CD8-positive, alpha-beta memory T cell (primary cell): ENCODE results near the gene MYO3B. TPM values are rescaled to one million over a fixed set of nuclear protein-coding genes. Genes with fewer than 3 reads are reported as not detected.
"Not testable (repeated sequence)": the region's sequence is repeated elsewhere in the genome, so short reads cannot be mapped to it uniquely, and the experiment has no call there.

Experiments
- CTCF ChIA-PET: fragments of 350-600 bp; sonication (Branson Sonifier 250); formaldehyde crosslinking; loops from one replicate; lab custom pipeline; 2021; ENCODE audit warnings: antibody characterized with exemption; lab: Charles Lee
- POLR2A ChIA-PET: fragments of 350-600 bp; sonication (Branson Sonifier 250); formaldehyde crosslinking; loops from one replicate; lab custom pipeline; 2021; ENCODE audit warnings: antibody characterized with exemption; lab: Charles Lee
- DNase-seq, 5 donors: peaks; one replicate each; pipeline versions ENCODE4 v3.0.0 to v3.0.0-alpha.2; 2020 to 2022; ENCODE audit warnings: mixed read lengths in 1 of 5
- H3K27ac ChIP-seq: one replicate; pipeline ENCODE4 v1.7.0; 2013; ENCODE audit warnings: low read depth, mild to moderate bottlenecking, low read length, moderate library complexity
- H3K27me3 ChIP-seq: 2 replicates; pipeline ENCODE4 v1.7.0; 2013; ENCODE audit warnings: low read length, mild to moderate bottlenecking; ENCODE audit not compliant: insufficient read depth, poor library complexity, severe bottlenecking
- H3K36me3 ChIP-seq: 2 replicates; pipeline ENCODE4 v1.7.0; 2013; ENCODE audit warnings: mild to moderate bottlenecking, low read length, moderate library complexity; ENCODE audit not compliant: insufficient read depth
- H3K4me1 ChIP-seq: 2 replicates; pipeline ENCODE4 v1.7.0; 2013; ENCODE audit warnings: mild to moderate bottlenecking, low read length, moderate library complexity; ENCODE audit not compliant: insufficient read depth
- H3K4me3 ChIP-seq: 2 replicates; pipeline ENCODE4 v1.7.0; 2013; ENCODE audit warnings: mild to moderate bottlenecking, low read length
- H3K9me3 ChIP-seq: 2 replicates; pipeline ENCODE4 v1.7.0; 2013; ENCODE audit warnings: mild to moderate bottlenecking, low read length
- H3K27ac Mint-ChIP-seq, 8 donors: one replicate each; pipeline ENCODE4 v1.8.0; 2020 to 2021; ENCODE audit warnings: mixed read lengths in 8 of 8, mild to moderate bottlenecking in 6 of 8, inconsistent platforms in 3 of 8, moderate library complexity in 3 of 8
- H3K27me3 Mint-ChIP-seq, 2 donors: one replicate each; pipeline ENCODE4 v1.8.0; 2020 to 2021; ENCODE audit warnings: mixed read lengths in 2 of 2, mild to moderate bottlenecking in 1 of 2, moderate library complexity in 1 of 2
- H3K36me3 Mint-ChIP-seq, 3 donors: one replicate each; pipeline ENCODE4 v1.8.0; 2020 to 2021; ENCODE audit warnings: mixed read lengths in 3 of 3, inconsistent platforms in 1 of 3, mild to moderate bottlenecking in 1 of 3
- H3K4me1 Mint-ChIP-seq, 3 donors: one replicate each; pipeline ENCODE4 v1.8.0; 2020 to 2021; ENCODE audit warnings: mixed read lengths in 3 of 3, inconsistent platforms in 1 of 3, mild to moderate bottlenecking in 1 of 3
- H3K4me3 Mint-ChIP-seq, 7 donors: one replicate each; pipeline ENCODE4 v1.8.0; 2020 to 2021; ENCODE audit warnings: mixed read lengths in 7 of 7, mild to moderate bottlenecking in 6 of 7, moderate library complexity in 4 of 7, inconsistent platforms in 2 of 7
- H3K9me3 Mint-ChIP-seq, 5 donors: one replicate each; pipeline ENCODE4 v1.8.0; 2020 to 2022; ENCODE audit warnings: mixed read lengths in 5 of 5, mild to moderate bottlenecking in 3 of 5, moderate library complexity in 2 of 5, inconsistent platforms in 1 of 5
- polyA plus RNA-seq: library from polyadenylated mRNA; unstranded; fragments of 300-500 nt; fragmentation: Illumina TruSeq; gene quantifications from one replicate; pipeline ENCODE4 v1.2.3, GENCODE V29; 2021
- total RNA-seq, 2 experiments: library from RNA; stranded (reverse); gene quantifications; one replicate each; pipeline ENCODE4 v1.2.3, GENCODE V29; 2021

Gene MYO3B
- total and polyA plus RNA-seq, 3 experiments from 2014 or later = 0.08 to 0.33 (median 0.18) TPM

DNA sequence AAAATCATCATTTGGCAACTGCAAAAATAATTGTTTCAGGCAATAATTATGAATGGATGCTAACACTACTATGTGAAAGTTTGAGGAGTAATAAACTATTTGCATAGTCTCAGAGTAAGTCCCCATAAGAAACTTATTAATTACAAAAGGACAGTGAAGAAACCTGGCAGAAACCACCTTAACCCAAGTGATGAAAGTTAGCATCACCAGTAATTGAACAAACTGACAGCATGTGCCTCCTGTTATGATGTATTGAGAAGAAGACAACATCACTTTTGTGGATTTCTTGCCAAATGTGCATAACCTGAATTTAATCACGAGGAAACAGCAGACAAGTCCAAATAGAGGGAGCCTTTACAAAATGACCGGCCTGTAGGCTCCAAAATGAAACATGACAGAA lies 353.9 kb downstream of the MYO3B start:
- no peak for DNase-seq
- H3K4me3 ChIP-seq = no peak overlapping the region
- no peaks in the 10 kb centered on the region for H3K9me3 ChIP-seq
- no peaks in the 10 kb centered on the region for H3K4me1 ChIP-seq
- Mint-ChIP-seq H3K4me1 (no peaks in the 10 kb centered on the region), H3K4me3 (no peak overlapping the region), H3K27me3 (peaks cover 6 to 7% of the 10 kb centered on the region in 2 donors), H3K36me3 (no peaks in the 10 kb centered on the region), H3K9me3 (peaks cover 0 to 2% (median 0%) of the 10 kb centered on the region in 5 donors), H3K27ac (no peak overlapping the region)
- ChIA-PET POLR2A (no interaction called here), CTCF (no interaction called here)
- H3K27me3 ChIP-seq = no peaks in the 10 kb centered on the region
- H3K27ac ChIP-seq = no peak overlapping the region
- no peaks in the 10 kb centered on the region for H3K36me3 ChIP-seq

DNA sequence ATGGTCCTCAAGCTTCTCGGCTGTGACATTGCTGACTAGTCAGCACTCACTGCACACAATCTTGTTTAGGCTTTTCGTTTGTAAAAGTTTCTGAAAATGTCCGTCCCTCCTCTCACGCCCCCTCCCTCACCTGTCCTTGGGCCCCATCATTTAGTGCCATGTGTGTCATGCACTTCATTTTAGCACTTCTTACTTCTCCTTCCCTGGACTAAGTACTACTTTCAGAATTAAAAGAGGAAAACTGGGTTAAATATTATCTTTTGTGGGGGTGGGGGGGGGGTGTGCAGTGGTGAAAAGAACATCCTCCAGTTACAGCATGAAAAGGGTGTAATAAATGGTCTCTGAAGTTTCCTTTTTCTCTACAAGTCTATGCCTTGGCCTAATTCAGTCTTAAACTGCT lies 355.2 kb downstream of the MYO3B start:
- ChIA-PET CTCF (no interaction called here), POLR2A (no interaction called here)
- no peaks in the 10 kb centered on the region for H3K36me3 ChIP-seq
- Mint-ChIP-seq H3K9me3 (peaks cover 0 to 2% (median 0%) of the 10 kb centered on the region in 5 donors), H3K36me3 (no peaks in the 10 kb centered on the region), H3K27ac (no peak overlapping the region), H3K27me3 (peaks cover 6 to 7% of the 10 kb centered on the region in 2 donors), H3K4me1 (no peaks in the 10 kb centered on the region), H3K4me3 (no peak overlapping the region)
- H3K27ac ChIP-seq = no peak overlapping the region
- no peak for DNase-seq
- no peaks in the 10 kb centered on the region for H3K9me3 ChIP-seq
- no peak overlapping the region for H3K4me3 ChIP-seq
- no peaks in the 10 kb centered on the region for H3K4me1 ChIP-seq
- no peaks in the 10 kb centered on the region for H3K27me3 ChIP-seq

DNA sequence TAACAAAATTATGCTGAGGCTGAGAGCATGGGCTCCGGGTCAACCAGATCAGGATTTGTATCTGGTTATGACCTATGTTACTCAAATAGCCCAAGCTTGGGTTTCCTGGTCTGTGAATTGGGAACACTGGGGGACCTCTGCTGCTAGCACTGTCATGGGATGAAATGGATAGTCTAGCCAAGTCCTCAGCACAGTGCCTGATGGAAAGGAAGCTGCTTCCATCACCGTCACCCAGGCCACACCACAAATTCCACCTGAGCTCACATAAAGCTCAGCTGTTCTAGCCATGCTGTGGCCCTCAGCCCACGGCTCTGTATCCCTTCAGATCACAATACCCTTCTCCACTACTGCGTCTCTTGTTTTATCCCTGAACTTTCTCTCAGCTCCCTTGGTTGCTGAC lies 357.6 kb downstream of the MYO3B start:
- no peak for DNase-seq
- H3K27me3 ChIP-seq = no peaks in the 10 kb centered on the region
- no peaks in the 10 kb centered on the region for H3K36me3 Mint-ChIP-seq
- H3K27ac ChIP-seq = no peak overlapping the region
- no peaks in the 10 kb centered on the region for H3K9me3 ChIP-seq
- peaks cover under 1 to 11% of the 10 kb centered on the region in 2 donors for H3K27me3 Mint-ChIP-seq
- POLR2A ChIA-PET = no interaction called here
- H3K36me3 ChIP-seq = no peaks in the 10 kb centered on the region
- no peaks in the 10 kb centered on the region for H3K9me3 Mint-ChIP-seq
- H3K27ac Mint-ChIP-seq = no peak overlapping the region
- H3K4me3 Mint-ChIP-seq = no peak overlapping the region
- H3K4me1 ChIP-seq = no peaks in the 10 kb centered on the region
- no peak overlapping the region for H3K4me3 ChIP-seq
- CTCF ChIA-PET = no interaction called here
- no peaks in the 10 kb centered on the region for H3K4me1 Mint-ChIP-seq

DNA sequence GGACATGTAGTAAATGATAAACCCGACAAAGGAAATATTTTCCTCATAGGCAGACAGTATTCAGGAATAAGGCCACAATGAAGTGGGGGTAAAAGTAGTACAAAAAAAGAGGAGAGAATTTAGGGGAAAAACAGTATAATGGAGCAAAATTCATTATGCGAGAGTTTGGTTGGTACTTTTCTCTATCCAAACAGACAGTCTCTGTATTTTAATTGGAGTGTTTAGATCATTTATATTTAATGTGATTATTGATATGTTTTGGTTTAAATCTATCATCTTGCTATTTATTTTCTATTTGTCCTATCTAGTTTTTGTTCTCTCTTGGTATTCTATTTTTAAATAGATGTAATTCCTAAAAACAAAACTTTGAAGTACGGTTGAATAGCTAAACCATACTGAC lies 366.9 kb downstream of the MYO3B start:
- H3K27ac Mint-ChIP-seq = no peak overlapping the region

DNA sequence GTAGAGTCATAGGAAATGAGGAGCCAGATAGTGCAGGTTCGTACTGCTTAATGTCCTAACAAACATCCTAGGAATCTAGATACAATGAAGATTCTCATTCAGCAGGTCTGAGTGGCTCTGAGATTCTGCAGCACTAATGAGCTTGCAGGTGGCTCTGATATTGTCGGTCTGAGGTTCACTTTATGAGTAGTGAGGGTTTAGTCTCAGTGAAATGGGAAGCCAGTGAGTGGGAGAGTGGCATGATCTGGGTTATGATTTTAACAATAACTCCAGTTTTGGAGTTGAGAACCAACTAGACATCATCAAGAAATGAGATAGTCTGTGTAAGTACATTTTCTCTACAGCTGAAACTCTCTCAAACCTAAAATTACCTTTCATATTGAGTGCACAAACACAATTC lies 370.4 kb downstream of the MYO3B start:
- H3K27ac ChIP-seq = no peak overlapping the region
- DNase-seq = no peak
- POLR2A ChIA-PET = no interaction called here

More for the DNA sequence above, 366.9 kb downstream of the MYO3B start:
- Mint-ChIP-seq H3K27me3 (peaks cover 12 to 31% of the 10 kb centered on the region in 2 donors), H3K36me3 (peaks cover 0 to 3% (median 0%) of the 10 kb centered on the region in 3 donors), H3K4me1 (no peaks in the 10 kb centered on the region), H3K4me3 (no peak overlapping the region), H3K9me3 (peaks cover 0 to 9% (median 4%) of the 10 kb centered on the region in 5 donors)
- CTCF ChIA-PET = no interaction called here
- no peak overlapping the region for H3K27ac ChIP-seq
- H3K9me3 ChIP-seq = no peaks in the 10 kb centered on the region
- no peaks in the 10 kb centered on the region for H3K27me3 ChIP-seq
- POLR2A ChIA-PET = no interaction called here
- no peaks in the 10 kb centered on the region for H3K4me1 ChIP-seq
- no peak overlapping the region for H3K4me3 ChIP-seq
- H3K36me3 ChIP-seq = no peaks in the 10 kb centered on the region
- DNase-seq = no peak

DNA sequence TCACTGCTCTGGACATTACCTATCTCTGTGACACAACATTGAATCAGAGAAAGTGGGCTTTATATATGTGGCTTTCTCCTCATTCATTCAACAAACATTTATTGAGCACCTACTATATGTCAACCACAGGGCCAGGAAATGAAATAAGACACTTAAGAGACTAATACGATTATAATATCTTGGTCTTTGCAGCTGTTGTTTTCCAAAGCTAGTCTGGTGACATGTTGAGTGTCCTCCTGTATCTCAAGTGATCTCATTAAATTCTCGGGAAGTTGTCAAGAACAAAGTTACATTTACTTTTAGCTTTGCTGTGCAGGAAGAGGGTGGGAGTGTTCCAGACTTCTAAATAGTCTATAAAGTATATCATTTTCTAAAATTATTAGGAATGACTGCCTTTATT lies 372.6 kb downstream of the MYO3B start:
- POLR2A ChIA-PET = no interaction called here
- peaks cover 0 to 8% (median 1%) of the 10 kb centered on the region in 3 donors for H3K36me3 Mint-ChIP-seq
- CTCF ChIA-PET = no interaction called here
- DNase-seq = no peak
- no peak overlapping the region for H3K27ac Mint-ChIP-seq
- Histone ChIP-seq H3K4me3 (no peak overlapping the region), H3K36me3 (no peaks in the 10 kb centered on the region), H3K9me3 (no peaks in the 10 kb centered on the region), H3K27ac (no peak overlapping the region), H3K27me3 (no peaks in the 10 kb centered on the region), H3K4me1 (no peaks in the 10 kb centered on the region)
- H3K27me3 Mint-ChIP-seq = peaks cover 13 to 15% of the 10 kb centered on the region in 2 donors
- H3K4me1 Mint-ChIP-seq = no peaks in the 10 kb centered on the region
- peaks cover 3 to 22% (median 15%) of the 10 kb centered on the region in 5 donors for H3K9me3 Mint-ChIP-seq
- no peak overlapping the region for H3K4me3 Mint-ChIP-seq

More for the DNA sequence above, 370.4 kb downstream of the MYO3B start:
- CTCF ChIA-PET = no interaction called here
- H3K27me3 Mint-ChIP-seq = peaks cover 12 to 14% of the 10 kb centered on the region in 2 donors
- no peaks in the 10 kb centered on the region for H3K4me1 Mint-ChIP-seq
- no peaks in the 10 kb centered on the region for H3K9me3 ChIP-seq
- peaks cover 3 to 22% (median 19%) of the 10 kb centered on the region in 5 donors for H3K9me3 Mint-ChIP-seq
- no peak overlapping the region for H3K4me3 Mint-ChIP-seq
- no peaks in the 10 kb centered on the region for H3K4me1 ChIP-seq
- no peak overlapping the region for H3K4me3 ChIP-seq
- no peaks in the 10 kb centered on the region for H3K27me3 ChIP-seq
- no peaks in the 10 kb centered on the region for H3K36me3 ChIP-seq
- peaks cover 0 to 11% (median 1%) of the 10 kb centered on the region in 3 donors for H3K36me3 Mint-ChIP-seq
- no peak overlapping the region for H3K27ac Mint-ChIP-seq

DNA sequence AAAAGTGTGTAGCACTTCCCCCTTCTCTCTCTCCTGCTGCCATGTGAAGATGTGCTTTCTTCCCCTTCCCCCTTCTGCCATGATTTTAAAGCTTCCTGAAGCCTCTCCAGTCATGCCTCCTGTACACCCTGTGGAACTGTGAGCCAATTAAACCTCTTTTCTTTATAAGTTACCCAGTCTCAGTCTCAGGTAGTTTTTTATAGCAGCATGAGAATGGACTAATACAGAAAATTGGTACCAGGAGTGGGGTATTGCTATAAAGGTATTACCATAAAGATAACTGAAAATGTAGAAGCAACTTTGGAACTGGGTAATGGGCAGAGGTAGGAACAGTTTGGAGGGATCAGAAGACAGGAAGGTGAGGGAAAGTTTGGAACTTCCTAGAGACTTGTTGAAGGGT lies 374.0 kb downstream of the MYO3B start:
- H3K4me1 ChIP-seq, H3K4me1 Mint-ChIP-seq, H3K27me3 Mint-ChIP-seq, H3K4me3 Mint-ChIP-seq, DNase-seq, H3K27me3 ChIP-seq, H3K36me3 ChIP-seq, CTCF ChIA-PET, H3K9me3 ChIP-seq, H3K4me3 ChIP-seq, POLR2A ChIA-PET, H3K36me3 Mint-ChIP-seq, H3K27ac ChIP-seq, H3K27ac Mint-ChIP-seq: not testable (repeated sequence)
- peaks cover 3 to 20% (median 16%) of the 10 kb centered on the region in 5 donors for H3K9me3 Mint-ChIP-seq

DNA sequence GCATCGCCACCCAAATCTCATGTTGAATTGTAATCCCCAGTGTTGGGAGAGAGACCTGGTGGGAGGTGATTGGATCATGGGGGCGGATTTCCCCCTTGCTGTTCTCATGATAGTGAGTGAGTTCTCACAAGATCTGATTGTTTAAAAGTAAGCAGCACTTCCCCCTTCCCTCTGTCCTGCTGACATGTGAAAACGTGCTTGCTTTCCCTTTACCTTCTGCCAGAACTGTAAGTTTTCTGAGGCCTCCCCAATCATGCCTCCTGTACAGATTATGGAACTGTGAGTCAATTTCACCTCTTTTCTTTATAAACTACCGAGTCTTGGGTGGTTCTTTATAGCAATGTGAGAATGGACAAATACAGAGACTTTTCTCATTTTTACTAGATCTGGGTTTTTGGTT lies 375.8 kb downstream of the MYO3B start:
- CTCF ChIA-PET = no interaction called here
- no peak for DNase-seq
- POLR2A ChIA-PET = no interaction called here
- Histone ChIP-seq H3K36me3 (no peaks in the 10 kb centered on the region), H3K4me1 (no peaks in the 10 kb centered on the region), H3K4me3 (no peak overlapping the region), H3K27ac (no peak overlapping the region), H3K27me3 (no peaks in the 10 kb centered on the region), H3K9me3 (no peaks in the 10 kb centered on the region)
- Mint-ChIP-seq H3K36me3 (peaks cover 0 to 8% (median 1%) of the 10 kb centered on the region in 3 donors), H3K9me3 (peaks cover 3 to 20% (median 16%) of the 10 kb centered on the region in 5 donors), H3K27me3 (peaks cover 3 to 13% of the 10 kb centered on the region in 2 donors), H3K27ac (no peak overlapping the region), H3K4me3 (no peak overlapping the region), H3K4me1 (no peaks in the 10 kb centered on the region)
